Measurements from ENCODE around the gene MRC1.

MRC1 gene

DNA sequence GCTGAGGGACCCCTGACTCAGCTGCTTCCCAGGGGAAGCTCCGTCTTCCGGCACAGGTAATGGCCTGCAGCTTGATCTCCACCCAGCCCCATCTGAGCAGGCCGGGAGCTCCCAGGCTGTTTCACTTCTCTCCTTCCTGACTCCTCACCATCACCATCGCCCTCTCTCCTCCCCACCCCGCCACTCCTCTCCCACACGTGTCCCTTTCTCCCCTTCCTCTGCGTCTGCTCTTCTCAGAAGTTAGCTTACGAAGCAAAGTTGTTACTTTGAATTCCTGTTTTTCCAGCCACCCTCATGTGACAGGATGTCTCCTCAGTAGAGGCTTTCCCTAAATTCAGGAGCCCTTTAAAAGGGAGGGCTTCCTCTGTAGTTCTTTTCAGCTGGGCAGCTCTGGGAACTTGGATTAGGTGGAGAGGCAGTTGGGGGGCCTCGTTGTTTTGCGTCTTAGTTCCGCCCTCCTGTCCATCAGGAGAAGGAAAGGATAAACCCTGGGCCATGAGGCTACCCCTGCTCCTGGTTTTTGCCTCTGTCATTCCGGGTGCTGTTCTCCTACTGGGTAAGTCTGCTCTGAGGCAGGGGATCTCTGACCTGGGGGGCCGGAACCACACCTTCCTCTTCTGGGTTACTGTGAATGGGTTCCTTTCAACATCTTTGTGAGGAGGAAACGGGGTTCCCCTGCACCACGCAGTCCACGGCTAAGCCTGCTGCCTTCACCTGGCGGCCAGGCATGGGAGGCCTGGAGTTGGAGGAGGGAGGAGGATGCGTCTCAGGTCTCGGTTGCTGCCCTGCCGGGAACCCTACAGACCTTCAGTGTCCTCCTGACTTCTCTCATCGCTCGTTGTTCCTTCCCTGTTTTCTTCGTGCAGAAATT is at the start of gene MRC1:
Gene MRC1, plus strand, starts transcription at position 378 of the 871 bp plus-strand sequence. Its CDS starts 118 bp downstream, at position 496.
- peaks cover 1% of the 10 kb centered on the region for H3K36me3 Mint-ChIP-seq (ENCODE audit: insufficient read depth)
- no peaks in the 10 kb centered on the region for H3K4me1 Mint-ChIP-seq
- no peak within 1 kb of the TSS for H3K27ac Mint-ChIP-seq (ENCODE audit: low read depth)
- ATAC-seq (replicated peaks; ENCODE audit: extremely low read depth, poor library complexity, severe bottlenecking) = no peak
- H3K27me3 Mint-ChIP-seq = peaks cover 70% of the 10 kb centered on the region
- no peak within 1 kb of the TSS for H3K4me3 Mint-ChIP-seq
- DNase-seq (ENCODE audit: low spot score in 2 of 2) = no peak
- H3K9me3 Mint-ChIP-seq = no peaks in the 10 kb centered on the region

DNA sequence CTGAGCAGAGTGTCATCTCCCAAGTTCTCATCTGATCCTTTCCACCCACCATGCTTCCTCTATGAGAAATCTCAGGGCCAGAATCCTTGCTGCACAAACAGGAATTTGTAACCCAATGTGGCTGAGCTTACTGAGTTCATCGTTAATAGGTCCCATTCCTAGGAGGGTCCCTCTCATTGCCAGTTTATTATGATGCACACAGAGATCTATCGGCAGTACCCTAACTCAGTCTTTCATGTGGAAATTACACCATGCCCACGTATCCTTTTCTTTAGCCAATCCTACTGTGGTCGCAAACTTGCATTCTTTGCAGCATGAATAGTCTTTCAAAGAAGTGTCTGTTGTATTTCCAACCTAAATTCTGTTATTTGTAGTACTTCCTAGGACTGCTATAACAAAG is 45.0 kb upstream of the MRC1 start:
- Mint-ChIP-seq H3K27me3 (peaks cover 28% of the 10 kb centered on the region), H3K4me1 (no peaks in the 10 kb centered on the region), H3K27ac (ENCODE audit: low read depth) (no peak overlapping the region), H3K4me3 (no peak overlapping the region), H3K9me3 (no peaks in the 10 kb centered on the region), H3K36me3 (ENCODE audit: insufficient read depth) (no peaks in the 10 kb centered on the region)
- DNase-seq (ENCODE audit: low spot score in 2 of 2) (no peak), ATAC-seq (replicated peaks; ENCODE audit: extremely low read depth, poor library complexity, severe bottlenecking) (no peak)

DNA sequence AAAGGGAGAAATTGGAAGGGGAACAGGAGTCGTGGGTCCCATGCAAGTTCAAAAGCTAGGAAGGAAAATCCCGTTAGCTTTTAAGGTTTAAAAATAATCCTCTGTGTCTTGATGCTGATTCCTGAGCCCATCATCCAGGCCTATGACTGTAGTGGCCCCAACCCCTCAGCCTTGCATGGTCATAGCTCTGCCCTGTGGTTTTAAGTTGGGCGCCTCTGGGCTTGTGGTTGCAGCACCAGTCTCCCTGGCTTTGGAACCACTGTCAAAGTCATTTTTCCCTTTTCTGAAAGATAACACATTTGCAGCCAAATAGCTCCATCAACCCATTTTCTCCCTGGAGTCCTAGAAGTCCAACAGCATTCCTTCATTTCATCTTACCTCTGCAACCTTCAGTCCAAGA is 43.5 kb upstream of the MRC1 start:
- Mint-ChIP-seq H3K36me3 (ENCODE audit: insufficient read depth) (no peaks in the 10 kb centered on the region), H3K9me3 (no peaks in the 10 kb centered on the region), H3K27ac (ENCODE audit: low read depth) (no peak overlapping the region), H3K4me1 (no peaks in the 10 kb centered on the region), H3K27me3 (peaks cover 35% of the 10 kb centered on the region), H3K4me3 (no peak overlapping the region)
- ATAC-seq (replicated peaks; ENCODE audit: extremely low read depth, poor library complexity, severe bottlenecking) (no peak), DNase-seq (ENCODE audit: low spot score in 2 of 2) (no peak)

DNA sequence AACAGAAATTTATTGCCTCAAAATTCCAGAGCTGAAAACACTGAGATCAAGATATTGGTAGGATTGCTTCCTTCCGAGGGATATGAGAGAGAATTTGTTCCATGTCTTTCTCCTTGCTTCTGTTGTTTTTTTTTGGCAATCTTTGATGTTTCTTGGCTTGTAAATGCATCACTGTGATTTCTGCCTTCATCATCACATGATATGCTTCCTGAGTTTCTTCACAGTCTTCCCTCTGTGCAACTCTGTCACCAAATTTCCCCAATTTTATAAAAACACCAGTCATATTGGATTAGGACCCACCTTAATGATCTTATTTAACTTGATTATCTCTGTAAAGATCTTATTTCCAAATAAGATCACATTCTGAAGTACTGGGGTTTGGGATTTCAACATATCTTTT is 42.4 kb upstream of the MRC1 start:
- H3K36me3 Mint-ChIP-seq (ENCODE audit: insufficient read depth) = no peaks in the 10 kb centered on the region
- H3K4me3 Mint-ChIP-seq = no peak overlapping the region
- no peaks in the 10 kb centered on the region for H3K9me3 Mint-ChIP-seq
- H3K27me3 Mint-ChIP-seq = peaks cover 35% of the 10 kb centered on the region
- no peak for ATAC-seq (replicated peaks; ENCODE audit: extremely low read depth, poor library complexity, severe bottlenecking)
- no peak overlapping the region for H3K27ac Mint-ChIP-seq (ENCODE audit: low read depth)
- no peaks in the 10 kb centered on the region for H3K4me1 Mint-ChIP-seq
- DNase-seq (ENCODE audit: low spot score in 2 of 2) = no peak

DNA sequence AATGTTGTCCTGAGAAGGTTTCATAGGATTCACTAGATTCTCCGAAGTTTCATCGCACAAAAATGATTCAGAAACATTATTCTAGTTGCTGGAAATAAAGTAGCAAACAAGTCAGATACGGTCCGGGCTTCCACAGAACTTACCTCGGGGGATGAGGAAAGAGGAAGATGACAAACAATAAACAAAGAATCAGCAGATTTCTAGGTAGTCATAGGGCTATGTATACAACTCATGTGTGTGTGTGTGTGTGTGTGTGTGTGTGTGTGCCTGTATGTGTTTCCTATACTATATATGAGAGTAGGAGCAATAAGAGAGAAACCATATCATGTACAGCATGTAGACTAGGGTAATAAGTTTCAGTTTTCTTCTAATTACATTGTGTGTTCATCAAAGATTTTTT is 40.7 kb upstream of the MRC1 start:
- H3K27ac Mint-ChIP-seq (ENCODE audit: low read depth) = no peak overlapping the region
- no peak for ATAC-seq (replicated peaks; ENCODE audit: extremely low read depth, poor library complexity, severe bottlenecking)
- no peak overlapping the region for H3K4me3 Mint-ChIP-seq

DNA sequence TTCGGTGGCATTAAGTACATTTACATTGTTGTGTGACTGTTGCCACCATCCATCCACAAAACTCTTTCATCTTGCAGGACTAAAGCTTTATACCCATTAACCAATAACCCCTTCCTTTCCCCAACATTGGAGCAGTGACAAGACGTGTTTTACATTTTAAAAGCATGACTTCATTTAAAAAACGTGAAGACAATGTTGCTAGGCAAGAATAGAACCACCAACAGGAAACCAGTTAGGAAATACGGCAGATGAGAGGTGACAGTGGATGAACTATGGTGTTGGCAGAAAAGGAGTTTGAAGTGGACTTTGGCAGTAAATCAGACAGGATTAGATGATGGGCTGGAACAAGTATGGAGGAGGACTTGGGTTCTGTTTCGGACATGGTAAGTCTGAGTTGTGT is 40.2 kb upstream of the MRC1 start:
- Mint-ChIP-seq H3K4me1 (no peaks in the 10 kb centered on the region), H3K9me3 (no peaks in the 10 kb centered on the region), H3K36me3 (ENCODE audit: insufficient read depth) (no peaks in the 10 kb centered on the region), H3K27me3 (peaks cover 35% of the 10 kb centered on the region), H3K4me3 (no peak overlapping the region), H3K27ac (ENCODE audit: low read depth) (no peak overlapping the region)
- ATAC-seq (replicated peaks; ENCODE audit: extremely low read depth, poor library complexity, severe bottlenecking) = no peak
- DNase-seq (ENCODE audit: low spot score in 2 of 2) = no peak

More for the DNA sequence above, 40.7 kb upstream of the MRC1 start:
- DNase-seq (ENCODE audit: low spot score in 2 of 2) = no peak
- Mint-ChIP-seq H3K27me3 (peaks cover 35% of the 10 kb centered on the region), H3K36me3 (ENCODE audit: insufficient read depth) (no peaks in the 10 kb centered on the region), H3K4me1 (no peaks in the 10 kb centered on the region), H3K9me3 (no peaks in the 10 kb centered on the region)

DNA sequence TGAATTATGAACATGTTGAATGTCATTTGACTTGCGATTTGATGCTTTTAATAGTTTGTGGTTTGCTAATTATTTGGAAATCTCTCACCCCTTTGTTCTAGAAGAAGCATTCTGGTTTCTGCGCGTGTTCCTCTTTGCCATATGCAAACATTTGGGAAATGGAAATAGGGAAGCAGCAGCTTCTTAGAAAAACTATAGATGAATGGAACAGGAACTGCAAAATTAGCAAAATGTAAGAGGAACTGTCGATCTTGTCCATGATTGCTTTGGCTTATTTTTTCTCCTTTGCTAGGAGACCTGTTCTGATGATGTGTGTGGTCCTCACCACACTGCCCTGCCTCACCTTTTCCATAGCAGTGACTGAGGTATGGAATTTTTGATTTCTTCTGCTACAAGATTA is 38.1 kb upstream of the MRC1 start:
- Mint-ChIP-seq H3K4me1 (no peaks in the 10 kb centered on the region), H3K27ac (ENCODE audit: low read depth) (no peak overlapping the region), H3K36me3 (ENCODE audit: insufficient read depth) (no peaks in the 10 kb centered on the region), H3K4me3 (no peak overlapping the region), H3K9me3 (no peaks in the 10 kb centered on the region), H3K27me3 (peaks cover 23% of the 10 kb centered on the region)
- DNase-seq (ENCODE audit: low spot score in 2 of 2) (no peak), ATAC-seq (replicated peaks; ENCODE audit: extremely low read depth, poor library complexity, severe bottlenecking) (no peak)

DNA sequence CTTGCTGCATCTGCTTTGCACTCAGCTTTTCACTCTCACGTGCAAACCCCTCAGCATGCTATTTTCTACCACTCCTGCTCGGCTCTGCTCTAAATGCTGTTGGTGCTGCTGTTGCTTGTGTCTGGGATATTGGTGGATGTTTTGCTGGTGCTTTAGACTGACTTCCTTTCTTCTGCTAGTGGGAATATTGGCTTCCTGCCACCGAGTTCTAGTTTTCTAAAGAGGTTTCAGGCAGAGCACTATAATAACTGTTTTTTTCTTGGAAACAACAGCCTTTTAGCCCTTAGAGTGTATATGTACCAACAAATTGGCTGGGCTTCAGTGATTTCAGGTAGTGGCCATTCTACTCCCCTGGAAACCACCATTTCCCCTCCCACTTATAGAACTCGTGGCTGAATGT is 29.4 kb upstream of the MRC1 start:
- Mint-ChIP-seq H3K36me3 (ENCODE audit: insufficient read depth) (no peaks in the 10 kb centered on the region), H3K4me3 (no peak overlapping the region), H3K4me1 (no peaks in the 10 kb centered on the region)

DNA sequence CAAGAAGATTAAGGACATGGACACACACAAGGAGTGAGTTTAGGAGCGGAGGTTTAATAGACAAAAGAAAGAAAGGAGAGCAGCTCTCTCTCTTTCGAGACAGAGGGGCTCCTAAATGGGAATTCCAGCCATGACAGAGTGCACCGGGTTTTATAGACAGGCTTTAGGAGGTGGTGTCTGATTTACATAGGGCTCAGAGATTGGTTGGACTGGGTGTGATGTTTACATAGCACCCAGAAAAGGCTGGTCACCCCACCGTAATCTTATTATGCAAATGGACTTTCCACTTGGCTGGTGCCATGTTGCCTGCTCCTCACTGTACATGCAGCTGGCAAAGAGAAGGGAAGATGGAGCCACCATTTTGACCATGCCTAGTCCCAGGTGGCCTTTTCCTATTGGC is 28.4 kb upstream of the MRC1 start:
- no peaks in the 10 kb centered on the region for H3K9me3 Mint-ChIP-seq
- DNase-seq (ENCODE audit: low spot score in 2 of 2) (no peak), ATAC-seq (replicated peaks; ENCODE audit: extremely low read depth, poor library complexity, severe bottlenecking) (no peak)
- no peak overlapping the region for H3K27ac Mint-ChIP-seq (ENCODE audit: low read depth)
- H3K36me3 Mint-ChIP-seq (ENCODE audit: insufficient read depth) = no peaks in the 10 kb centered on the region
- H3K4me1 Mint-ChIP-seq = no peaks in the 10 kb centered on the region
- H3K4me3 Mint-ChIP-seq = no peak overlapping the region
- peaks cover 17% of the 10 kb centered on the region for H3K27me3 Mint-ChIP-seq

More for the DNA sequence above, 29.4 kb upstream of the MRC1 start:
- no peak for DNase-seq (ENCODE audit: low spot score in 2 of 2)
- Mint-ChIP-seq H3K27me3 (peaks cover 17% of the 10 kb centered on the region), H3K27ac (ENCODE audit: low read depth) (no peak overlapping the region), H3K9me3 (no peaks in the 10 kb centered on the region)
- no peak for ATAC-seq (replicated peaks; ENCODE audit: extremely low read depth, poor library complexity, severe bottlenecking)

DNA sequence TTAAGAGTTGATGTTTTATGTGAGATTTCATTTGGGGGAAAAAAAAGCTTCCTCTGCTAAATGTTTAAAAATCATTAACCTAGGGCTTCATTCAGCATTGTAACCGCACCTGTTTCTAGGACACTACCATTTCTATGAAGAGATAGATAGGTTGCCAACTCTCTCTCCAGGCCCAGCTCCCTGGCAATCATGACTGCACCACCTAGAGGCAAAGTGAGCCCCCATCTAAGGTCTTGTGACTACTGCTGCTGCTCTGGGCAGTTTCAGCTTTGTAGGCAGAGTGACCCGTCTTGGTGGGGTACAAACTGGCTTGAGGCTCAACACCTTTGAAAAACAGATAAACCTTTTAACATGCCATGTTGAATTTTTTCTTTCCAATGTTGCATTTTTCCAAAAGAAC is 27.3 kb upstream of the MRC1 start:
- ATAC-seq (replicated peaks; ENCODE audit: extremely low read depth, poor library complexity, severe bottlenecking) (no peak), DNase-seq (ENCODE audit: low spot score in 2 of 2) (no peak)
- no peaks in the 10 kb centered on the region for H3K4me1 Mint-ChIP-seq
- no peaks in the 10 kb centered on the region for H3K9me3 Mint-ChIP-seq
- no peak overlapping the region for H3K27ac Mint-ChIP-seq (ENCODE audit: low read depth)
- H3K4me3 Mint-ChIP-seq = no peak overlapping the region
- no peaks in the 10 kb centered on the region for H3K36me3 Mint-ChIP-seq (ENCODE audit: insufficient read depth)
- peaks cover 24% of the 10 kb centered on the region for H3K27me3 Mint-ChIP-seq

DNA sequence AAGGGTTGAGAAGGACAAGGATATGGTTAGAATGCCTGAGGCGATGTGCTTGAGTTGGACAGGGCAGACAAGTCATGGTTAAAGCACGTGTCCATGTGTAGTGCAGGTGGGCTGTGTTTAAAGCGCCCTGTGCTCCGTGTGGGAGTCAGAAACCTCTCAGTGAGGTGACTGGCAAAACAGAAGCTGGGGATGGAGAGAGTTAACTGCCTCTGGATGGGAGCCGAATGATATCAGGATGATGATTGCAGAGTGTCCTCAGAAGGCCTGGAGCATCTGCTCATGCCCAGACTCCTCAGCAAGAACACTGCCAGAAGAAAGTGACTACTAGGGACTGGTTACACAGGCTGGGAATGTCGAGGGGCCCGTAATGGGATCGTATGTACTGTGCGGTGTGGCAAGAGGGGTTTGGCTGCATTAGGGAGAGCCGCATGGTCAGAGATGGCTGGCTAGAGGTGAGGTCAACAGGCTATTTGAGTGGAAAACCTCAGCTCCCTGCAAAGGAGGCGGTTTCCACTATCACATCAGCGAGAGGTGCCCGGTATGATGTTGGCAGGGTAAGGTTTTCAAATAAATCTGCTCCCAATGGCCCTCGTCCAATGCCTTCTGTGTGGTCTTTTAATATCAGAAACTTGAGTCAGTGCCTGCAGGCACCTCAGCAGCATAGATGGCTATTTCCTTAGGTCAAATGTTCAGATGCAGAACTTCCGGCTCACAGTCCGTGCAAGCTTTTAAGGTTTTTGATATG is 26.1 kb upstream of the MRC1 start:
- Mint-ChIP-seq H3K36me3 (ENCODE audit: insufficient read depth) (no peaks in the 10 kb centered on the region), H3K9me3 (no peaks in the 10 kb centered on the region), H3K4me3 (no peak overlapping the region), H3K27me3 (peaks cover 32% of the 10 kb centered on the region), H3K4me1 (no peaks in the 10 kb centered on the region), H3K27ac (ENCODE audit: low read depth) (no peak overlapping the region)
- DNase-seq (ENCODE audit: low spot score in 2 of 2) (no peak), ATAC-seq (replicated peaks; ENCODE audit: extremely low read depth, poor library complexity, severe bottlenecking) (no peak)

DNA sequence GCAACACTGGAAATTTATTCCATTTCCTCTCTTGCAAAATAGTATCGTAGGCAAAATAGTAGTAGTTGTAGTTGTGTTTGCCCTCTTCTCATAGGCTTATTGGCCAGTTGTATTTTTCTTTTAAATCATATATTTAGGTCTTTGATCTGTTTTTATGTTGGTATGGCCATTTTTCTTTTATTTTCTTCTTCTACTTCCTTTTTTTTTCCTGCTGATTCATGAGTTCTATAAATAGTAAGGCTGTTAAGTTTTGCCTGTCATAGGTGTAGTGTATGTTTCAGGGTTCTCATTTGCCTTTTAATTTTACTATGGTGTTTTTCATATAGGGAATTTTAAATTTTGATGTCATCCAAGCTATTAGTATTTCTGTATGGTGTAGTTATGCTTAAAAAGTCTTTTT is 25.4 kb upstream of the MRC1 start:
- no peak for DNase-seq (ENCODE audit: low spot score in 2 of 2)
- ATAC-seq (replicated peaks; ENCODE audit: extremely low read depth, poor library complexity, severe bottlenecking) = no peak
- Mint-ChIP-seq H3K4me3 (no peak overlapping the region), H3K9me3 (no peaks in the 10 kb centered on the region), H3K27me3 (peaks cover 34% of the 10 kb centered on the region), H3K27ac (ENCODE audit: low read depth) (no peak overlapping the region), H3K4me1 (no peaks in the 10 kb centered on the region), H3K36me3 (ENCODE audit: insufficient read depth) (no peaks in the 10 kb centered on the region)

DNA sequence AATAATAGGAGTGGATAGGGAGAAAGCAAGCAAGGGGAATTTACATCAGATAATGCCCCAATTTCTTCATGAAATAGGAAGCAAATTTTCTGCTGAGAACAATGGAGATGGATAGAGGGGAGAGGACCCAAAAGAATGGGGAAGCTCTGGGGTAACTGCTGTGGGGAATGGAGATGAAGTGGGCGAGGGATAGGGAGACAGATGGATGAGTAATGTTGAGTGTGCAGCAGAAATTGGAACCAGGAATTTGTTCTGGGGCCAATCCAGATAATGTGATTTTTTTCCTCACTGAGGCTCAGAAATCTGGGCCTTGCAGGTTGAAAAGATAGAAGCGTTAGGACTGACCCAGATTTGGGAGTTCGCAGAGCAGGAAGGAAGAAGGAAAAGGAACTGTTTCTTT is 24.5 kb upstream of the MRC1 start:
- Mint-ChIP-seq H3K27ac (ENCODE audit: low read depth) (no peak overlapping the region), H3K27me3 (peaks cover 34% of the 10 kb centered on the region)

More for the DNA sequence above, 24.5 kb upstream of the MRC1 start:
- H3K4me1 Mint-ChIP-seq = no peaks in the 10 kb centered on the region
- ATAC-seq (replicated peaks; ENCODE audit: extremely low read depth, poor library complexity, severe bottlenecking) (no peak), DNase-seq (ENCODE audit: low spot score in 2 of 2) (no peak)
- no peak overlapping the region for H3K4me3 Mint-ChIP-seq
- H3K36me3 Mint-ChIP-seq (ENCODE audit: insufficient read depth) = no peaks in the 10 kb centered on the region
- no peaks in the 10 kb centered on the region for H3K9me3 Mint-ChIP-seq
